ENCODE data around the gene CTDSP2. TPM values are rescaled to one million over a fixed set of nuclear protein-coding genes. Genes with fewer than 3 reads are reported as not detected.

The CTDSP2 gene
- total RNA-seq, 1 donor from 2014 or later, result 83.2 TPM

DNA sequence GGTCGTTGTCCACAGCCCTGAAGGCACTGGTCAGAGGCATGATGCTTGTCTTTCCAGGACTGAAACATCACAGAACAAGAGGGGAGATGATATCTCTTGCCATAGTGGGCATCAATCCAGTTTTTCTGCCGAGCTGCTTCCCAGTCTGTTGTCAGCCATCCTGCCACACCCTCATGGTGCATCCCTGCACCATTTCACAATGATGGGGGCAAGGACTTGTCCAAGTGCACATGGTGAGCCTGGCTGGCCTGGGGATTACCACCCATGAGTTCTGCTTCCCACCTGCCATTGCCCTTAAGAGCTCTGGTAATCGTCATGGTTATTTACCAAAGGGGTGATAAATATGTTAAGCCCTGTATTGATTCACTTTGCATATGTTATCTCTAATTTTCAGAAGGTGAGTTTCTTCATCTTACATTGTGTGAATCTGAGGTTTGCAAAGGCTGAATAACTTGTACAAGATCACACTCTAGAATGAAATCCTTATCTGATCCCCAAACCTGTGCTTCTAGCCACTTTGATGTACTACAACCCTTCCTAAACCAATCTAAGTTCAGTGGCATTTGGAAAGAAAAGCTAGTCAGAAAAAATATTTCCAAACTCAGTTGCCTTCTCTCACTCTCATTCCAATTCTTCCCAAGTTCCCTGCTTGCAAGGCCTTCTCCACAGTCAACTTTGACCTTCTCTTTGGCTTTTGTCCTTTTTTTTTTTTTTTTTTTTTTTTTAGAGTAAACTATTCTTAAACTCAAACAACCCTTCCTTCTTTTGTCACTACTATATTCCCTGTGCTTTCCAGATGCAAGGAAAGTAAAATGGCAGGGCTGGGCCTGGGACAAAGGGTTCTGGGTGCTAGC, 30.3 kb downstream of the CTDSP2 start:
- Mint-ChIP-seq H3K4me3 (no peak overlapping the region), H3K9me3 (no peaks in the 10 kb centered on the region), H3K27ac (ENCODE audit: unreplicated experiment) (no peak overlapping the region), H3K36me3 (ENCODE audit: low read depth) (no peaks in the 10 kb centered on the region), H3K27me3 (ENCODE audit: low read depth) (no peaks in the 10 kb centered on the region), H3K4me1 (no peaks in the 10 kb centered on the region)
- DNase-seq (ENCODE audit: low read depth, low spot score), result no peak
- TF ChIP-seq, protein P1, sequence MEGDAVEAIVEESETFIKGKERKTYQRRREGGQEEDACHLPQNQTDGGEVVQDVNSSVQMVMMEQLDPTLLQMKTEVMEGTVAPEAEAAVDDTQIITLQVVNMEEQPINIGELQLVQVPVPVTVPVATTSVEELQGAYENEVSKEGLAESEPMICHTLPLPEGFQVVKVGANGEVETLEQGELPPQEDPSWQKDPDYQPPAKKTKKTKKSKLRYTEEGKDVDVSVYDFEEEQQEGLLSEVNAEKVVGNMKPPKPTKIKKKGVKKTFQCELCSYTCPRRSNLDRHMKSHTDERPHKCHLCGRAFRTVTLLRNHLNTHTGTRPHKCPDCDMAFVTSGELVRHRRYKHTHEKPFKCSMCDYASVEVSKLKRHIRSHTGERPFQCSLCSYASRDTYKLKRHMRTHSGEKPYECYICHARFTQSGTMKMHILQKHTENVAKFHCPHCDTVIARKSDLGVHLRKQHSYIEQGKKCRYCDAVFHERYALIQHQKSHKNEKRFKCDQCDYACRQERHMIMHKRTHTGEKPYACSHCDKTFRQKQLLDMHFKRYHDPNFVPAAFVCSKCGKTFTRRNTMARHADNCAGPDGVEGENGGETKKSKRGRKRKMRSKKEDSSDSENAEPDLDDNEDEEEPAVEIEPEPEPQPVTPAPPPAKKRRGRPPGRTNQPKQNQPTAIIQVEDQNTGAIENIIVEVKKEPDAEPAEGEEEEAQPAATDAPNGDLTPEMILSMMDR (conservative IDR thresholded peaks at IDR 0.05), result no peak

DNA sequence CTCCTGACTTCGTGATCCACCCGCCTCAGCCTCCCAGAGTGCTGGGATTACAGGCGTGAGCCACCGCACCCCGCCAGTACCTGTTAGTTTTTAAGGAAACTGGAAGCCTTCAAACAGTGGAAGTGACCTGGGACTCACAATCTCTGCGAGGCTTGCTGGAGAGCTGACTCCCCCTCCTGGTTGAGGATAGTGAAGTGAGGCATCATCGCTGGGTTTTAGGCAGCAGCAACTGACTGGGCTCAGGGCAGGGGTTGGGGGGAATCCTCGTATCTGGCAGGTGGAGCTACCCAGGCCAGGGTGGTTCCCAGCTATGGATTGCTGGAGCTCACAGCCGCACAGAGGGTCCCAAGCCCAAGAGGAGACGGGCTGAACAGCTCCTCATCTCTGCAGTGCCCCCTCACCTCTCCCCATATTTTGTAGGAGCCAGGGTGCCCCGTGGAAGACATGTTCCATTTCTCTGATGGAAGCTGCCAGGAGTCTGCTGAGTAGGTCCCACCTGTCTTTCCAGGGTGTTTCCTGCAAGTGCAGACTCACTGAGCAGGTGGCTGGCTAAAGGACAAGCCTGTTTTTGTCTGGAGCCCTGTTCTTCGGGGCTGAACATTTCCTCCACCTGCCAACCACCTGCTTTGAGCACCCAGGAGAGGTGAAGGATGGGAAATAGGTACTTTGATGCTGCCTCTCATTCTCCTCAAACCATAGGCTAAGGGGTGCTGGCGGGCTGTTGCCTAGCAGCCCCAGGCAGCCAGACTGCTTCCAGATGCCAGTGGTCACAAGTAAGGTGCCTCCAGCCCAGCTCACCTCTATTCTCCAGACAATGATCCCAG, 31.1 kb downstream of the CTDSP2 start:
- Mint-ChIP-seq H3K4me3 (no peak overlapping the region), H3K4me1 (no peaks in the 10 kb centered on the region), H3K9me3 (no peaks in the 10 kb centered on the region), H3K36me3 (ENCODE audit: low read depth) (no peaks in the 10 kb centered on the region), H3K27ac (ENCODE audit: unreplicated experiment) (peak overlapping the region; percentile 27), H3K27me3 (ENCODE audit: low read depth) (no peaks in the 10 kb centered on the region)
- no peak for DNase-seq (ENCODE audit: low read depth, low spot score)
- TF ChIP-seq, protein P1 (conservative IDR thresholded peaks at IDR 0.05), result no peak

DNA sequence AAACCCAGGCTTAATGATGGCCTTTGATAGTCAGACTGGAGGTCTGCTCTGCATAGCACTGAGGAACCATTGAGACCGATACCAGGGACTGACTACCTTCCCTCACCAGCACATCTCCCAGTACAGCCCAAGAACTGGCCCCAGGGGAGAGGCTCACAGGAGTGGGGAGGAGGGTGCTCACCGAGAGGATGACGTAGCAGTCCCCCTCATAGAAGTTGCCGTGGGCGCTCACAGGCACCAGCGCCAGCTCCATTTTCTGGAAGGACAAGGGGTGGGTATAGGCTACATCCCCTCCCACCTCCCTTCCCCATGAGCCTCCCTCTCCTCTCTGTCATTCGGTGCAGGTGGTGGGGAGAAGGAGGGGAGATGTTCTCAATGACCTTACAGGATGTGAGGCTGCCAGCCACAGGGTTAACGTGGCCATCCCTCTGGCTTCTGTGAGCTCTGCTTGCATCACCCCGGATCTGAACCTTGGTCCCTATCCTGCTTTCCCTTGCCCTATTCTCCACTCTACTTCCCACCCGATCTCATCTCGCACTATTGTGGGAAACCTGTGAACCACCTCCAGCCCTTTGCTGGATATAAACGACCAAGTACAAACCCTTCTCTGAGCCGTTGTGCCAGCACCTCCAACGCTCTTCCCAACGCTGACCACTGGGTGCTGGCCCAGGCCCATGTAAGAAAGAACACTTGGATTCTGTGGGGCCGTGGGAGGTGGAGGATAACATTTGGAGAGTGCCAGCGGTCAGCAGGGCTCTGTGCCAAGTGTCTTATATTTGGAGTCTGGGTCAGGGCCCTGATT, 32.4 kb downstream of the CTDSP2 start:
- no peaks in the 10 kb centered on the region for H3K4me1 Mint-ChIP-seq
- no peak overlapping the region for H3K27ac Mint-ChIP-seq (ENCODE audit: unreplicated experiment)
- DNase-seq (ENCODE audit: low read depth, low spot score), result no peak

DNA sequence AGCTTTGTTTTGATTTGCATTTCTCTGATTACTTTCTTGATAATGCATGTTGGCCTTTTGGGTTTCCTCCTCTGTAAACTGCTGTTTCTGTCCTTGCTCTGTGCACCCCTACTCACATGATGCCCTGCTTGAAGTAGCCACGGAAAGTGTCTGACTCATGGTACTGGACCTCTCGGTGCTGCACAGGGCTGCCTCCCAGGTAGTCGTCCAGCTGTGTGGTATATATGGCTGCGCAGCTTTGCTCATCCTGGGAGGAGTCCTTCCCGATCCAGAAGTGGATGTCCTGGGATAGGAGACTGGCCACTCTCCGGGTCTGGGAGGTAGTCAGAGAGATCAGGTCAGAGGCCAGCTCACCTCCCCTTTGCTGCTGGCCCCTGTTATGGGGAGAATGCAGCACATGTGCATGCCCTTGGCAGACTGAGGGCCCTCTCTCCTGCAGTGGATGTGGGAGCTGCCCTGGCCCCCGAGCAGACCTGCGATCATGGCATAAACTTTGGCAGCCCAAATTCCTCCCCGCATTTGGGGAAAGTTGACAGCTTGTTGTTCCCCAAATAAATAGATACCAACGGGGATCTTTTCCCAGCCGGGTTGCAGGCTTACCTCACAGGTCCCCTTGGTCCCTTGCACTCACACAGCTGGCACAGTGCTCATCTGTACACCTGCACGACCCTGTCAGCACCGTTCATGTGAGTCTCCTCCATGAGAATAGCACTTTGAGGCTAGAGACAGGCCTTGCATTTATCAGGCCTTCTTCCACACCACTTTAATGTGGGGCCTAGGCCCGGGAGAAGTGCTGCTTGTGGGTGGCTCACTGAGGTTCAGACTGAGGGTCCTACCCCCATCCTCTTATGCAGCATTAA, 33.2 kb downstream of the CTDSP2 start:
- TF ChIP-seq, protein P1 (conservative IDR thresholded peaks at IDR 0.05), result no peak
- no peaks in the 10 kb centered on the region for H3K36me3 Mint-ChIP-seq (ENCODE audit: low read depth)
- no peaks in the 10 kb centered on the region for H3K27me3 Mint-ChIP-seq (ENCODE audit: low read depth)
- H3K4me3 Mint-ChIP-seq, result no peak overlapping the region
- DNase-seq (ENCODE audit: low read depth, low spot score), result no peak
- H3K4me1 Mint-ChIP-seq, result no peaks in the 10 kb centered on the region
- H3K9me3 Mint-ChIP-seq, result no peaks in the 10 kb centered on the region
- peak overlapping the region; percentile 83 for H3K27ac Mint-ChIP-seq (ENCODE audit: unreplicated experiment)

More for the DNA sequence above, 32.4 kb downstream of the CTDSP2 start:
- TF ChIP-seq, protein P1 (conservative IDR thresholded peaks at IDR 0.05), result no peak
- H3K27me3 Mint-ChIP-seq (ENCODE audit: low read depth), result no peaks in the 10 kb centered on the region
- H3K9me3 Mint-ChIP-seq, result no peaks in the 10 kb centered on the region
- H3K36me3 Mint-ChIP-seq (ENCODE audit: low read depth), result no peaks in the 10 kb centered on the region
- H3K4me3 Mint-ChIP-seq, result no peak overlapping the region

Data from neural crest cell (in vitro differentiated cells).